Hematopoietic multipotent progenitor cell treated with erythropoietin and hydrocortisone succinate and interleukin-3 and kit ligand, for 8 days (in vitro differentiated cells): ENCODE measurements around the gene INVS.
"Not testable (repeated sequence)": the region's sequence is repeated elsewhere in the genome, so short reads cannot be mapped to it uniquely, and the experiment has no call there.

Experiments
- DNase-seq: peaks from one replicate; pipeline ENCODE4 v3.0.0-alpha.2; 2015

The INVS gene

DNA sequence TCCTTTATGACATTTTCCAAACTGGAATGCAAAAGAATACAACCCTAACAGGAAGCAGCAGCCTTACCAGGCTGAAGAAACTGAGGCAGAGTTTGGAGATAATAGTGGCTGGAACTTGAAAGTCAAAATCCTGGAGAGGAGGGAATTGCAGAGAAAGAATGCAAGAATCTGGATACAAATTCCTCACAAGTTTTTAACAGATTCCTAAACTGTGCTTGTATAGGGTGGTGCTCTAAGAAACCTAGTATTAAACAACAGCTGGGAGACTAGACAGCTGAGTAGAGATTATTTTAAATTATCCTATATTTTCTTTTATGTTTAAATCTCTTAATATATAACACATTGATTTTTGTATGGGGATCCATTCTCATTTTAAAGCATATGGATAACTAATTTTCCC lies 30.7 kb downstream of the INVS start:
- no peak for DNase-seq

DNA sequence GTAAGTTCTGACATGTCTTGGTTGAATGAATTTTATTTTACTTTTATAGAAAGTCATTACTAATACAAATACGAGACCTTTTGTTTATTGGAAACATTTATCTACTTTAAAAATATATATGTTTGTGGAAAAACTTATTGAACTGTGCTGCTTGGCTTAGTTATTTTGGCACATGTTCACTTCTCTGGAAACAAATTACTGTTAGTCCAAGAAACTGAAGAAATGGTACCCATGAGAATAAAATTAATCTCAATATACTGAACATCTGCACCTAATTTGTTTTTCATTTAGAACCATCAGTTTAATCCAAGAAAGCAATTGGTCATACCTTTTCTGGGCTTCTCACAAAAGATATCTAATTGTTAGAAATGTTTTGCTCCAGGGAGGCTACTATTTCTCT lies 32.2 kb downstream of the INVS start:
- no peak for DNase-seq

DNA sequence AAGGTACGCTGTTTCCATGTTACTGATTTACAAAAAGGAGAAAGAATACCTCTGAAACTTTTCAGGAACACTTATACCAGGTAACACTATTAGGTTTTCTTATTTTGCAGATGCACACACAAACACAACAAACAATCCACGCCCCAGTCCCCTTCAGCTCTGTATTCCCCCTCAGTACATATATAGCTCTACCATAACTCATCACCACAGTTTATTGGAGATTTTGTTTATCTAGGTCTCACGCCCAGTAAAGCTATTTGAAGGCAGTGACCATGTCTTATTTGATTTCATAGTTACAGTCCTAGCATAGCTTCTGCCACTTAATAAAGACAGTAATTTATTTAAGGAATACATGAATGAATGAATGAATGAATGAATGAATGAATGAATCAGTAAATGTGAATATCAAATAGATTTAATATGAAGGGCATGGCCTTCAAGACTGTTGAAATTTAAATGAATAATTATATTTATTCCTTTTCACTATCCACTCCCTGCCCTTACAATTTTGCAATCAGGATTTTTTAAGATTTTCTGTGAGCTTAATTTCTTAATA lies 32.9 kb downstream of the INVS start:
- DNase-seq = no peak

DNA sequence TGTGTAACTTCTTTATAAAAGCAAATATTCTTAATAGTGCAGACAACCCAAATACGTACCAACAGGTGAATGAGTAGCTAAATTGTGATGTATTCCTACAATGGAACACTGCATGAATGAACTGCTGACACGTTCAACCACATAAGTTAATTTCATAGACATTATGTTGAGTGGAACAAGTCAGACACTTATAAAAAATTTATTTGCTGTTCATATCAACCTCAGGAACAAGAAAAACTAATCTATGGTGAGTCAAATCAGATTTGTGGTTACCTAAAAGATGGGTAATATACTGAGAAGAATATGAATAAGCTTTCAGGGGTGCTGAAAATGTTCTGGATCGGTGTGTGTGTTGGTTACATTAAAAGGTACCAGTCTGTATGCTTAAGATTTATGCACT lies 35.7 kb downstream of the INVS start:
- DNase-seq = no peak

DNA sequence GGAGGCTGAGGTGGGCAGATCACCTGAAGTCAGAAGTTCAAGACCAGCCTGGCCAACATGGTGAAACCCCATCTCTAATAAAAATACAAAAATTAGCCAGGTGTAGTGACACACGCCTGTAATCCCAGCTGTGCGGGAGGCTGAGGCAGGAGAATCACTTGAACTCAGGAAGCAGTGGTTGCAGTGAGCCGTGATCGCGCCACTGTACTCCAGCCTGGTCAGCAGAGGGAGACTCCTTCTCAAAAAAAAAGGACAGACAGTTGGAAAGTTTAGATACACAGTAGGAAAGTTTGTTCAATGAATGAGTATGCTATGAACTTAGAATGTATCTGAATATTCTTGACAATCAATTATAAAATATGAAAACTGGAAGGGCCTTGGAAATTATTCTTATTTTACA lies 37.8 kb downstream of the INVS start:
- DNase-seq = peak; percentile 19

DNA sequence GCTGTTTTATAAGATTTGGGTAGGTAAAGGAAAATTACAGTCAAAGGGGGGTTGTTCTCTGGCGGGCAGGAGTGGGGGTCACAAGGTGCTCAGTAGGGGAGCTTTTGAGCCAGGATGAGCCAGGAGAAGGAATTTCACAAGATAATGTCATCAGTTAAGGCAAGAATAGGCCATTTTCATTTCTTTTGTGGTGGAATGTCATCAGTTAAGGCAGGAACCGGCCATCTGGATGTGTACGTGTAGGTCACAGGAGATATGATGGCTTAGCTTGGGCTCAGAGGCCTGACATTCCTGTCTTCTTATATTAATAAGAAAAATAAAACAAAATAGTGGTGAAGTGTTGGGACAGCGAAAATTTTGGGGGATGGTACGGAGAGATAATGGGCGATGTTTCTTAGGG lies 41.3 kb downstream of the INVS start:
- DNase-seq = not testable (repeated sequence)

DNA sequence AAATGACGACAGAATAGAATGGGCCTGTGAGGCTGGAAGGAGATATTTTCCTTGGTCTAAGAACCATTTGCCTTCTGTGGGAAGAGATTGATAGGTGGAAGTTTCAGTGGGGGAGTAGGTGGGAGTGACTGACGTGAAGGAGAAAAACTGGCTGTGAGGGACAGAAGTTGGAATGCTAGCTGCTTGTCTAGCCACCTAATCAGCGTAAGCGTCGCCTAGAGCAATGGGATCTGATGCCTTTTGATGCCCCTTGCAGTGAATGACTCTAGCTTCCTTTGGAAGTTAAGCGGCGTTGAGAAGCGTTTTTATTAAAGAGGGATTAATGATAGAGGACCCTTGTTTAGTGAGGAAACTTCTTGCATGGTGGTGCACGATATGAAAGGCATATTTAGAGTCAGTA lies 42.8 kb downstream of the INVS start:
- DNase-seq = not testable (repeated sequence)

DNA sequence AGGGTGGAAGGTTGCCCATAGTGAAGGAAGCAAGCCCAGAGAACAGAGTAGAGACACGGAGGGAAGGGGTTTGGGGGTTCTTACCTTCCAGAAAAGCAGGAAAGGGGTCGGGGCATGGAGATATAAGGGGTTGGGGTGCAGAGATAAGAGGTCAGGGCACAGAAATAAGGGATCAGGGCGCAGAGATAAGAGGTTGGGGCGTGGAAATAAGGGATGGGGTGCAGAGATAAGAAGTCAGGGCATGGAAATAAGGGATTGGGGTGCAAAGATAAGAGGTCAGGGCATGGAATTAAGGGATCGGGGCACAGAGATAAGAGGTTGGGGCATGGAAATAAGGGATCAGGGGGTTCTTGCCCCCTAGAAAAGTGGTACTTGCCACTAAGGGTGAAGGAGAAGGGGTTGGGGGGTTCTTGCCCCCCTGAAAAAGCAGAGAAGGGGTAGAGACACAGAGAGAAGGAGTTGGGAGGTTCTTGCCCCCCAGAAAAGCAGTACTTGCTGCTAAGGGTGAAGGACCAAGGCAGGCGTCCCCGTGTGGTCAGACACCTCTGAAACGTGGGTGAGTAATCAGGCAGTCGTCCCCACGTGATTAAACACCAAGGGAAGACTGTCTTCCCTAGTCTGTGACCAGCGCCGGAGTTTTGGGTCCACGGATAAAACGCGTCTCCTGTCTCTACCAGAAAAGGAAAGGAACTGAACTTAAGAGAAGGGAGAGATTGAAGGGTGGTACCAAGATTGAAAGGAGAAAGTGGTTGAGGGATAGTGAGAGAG lies 46.3 kb downstream of the INVS start:
- DNase-seq = peak; percentile 35

DNA sequence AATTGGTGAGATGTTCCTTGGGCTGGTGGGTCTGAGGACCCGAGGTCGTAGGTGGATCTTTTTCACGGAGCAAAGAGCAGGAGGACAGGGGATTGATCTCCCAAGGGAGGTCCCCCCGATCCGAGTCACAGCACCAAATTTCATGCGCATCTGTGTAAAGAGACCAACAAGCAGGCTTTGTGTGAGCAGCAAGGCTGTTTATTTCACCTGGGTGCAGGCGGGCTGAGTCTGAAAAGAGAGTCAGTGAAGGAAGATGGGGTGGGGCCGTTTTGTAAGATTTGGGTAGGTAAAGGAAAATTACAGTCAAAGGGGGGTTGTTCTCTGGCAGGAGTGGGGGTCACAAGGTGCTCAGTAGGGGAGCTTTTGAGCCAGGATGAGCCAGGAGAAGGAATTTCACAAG lies 46.9 kb downstream of the INVS start:
- not testable (repeated sequence) for DNase-seq

DNA sequence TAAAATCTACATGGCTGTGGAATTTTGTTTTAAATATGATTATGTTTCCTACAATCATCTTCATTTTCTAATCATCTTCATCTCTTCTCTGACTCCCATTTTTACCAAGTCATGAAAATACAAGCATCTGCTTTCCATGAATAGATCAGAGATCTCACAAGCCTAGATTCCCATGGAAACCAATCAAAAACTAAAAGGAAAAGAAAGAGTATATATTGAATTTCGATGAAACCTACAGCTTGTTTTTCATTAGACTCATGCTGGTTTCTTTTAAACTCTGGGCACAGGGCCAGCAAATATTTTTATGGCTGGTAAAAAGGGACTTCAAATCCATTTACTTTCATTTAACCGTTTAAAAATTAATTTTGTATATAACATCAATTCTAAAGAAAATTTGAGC lies 51.2 kb downstream of the INVS start:
- no peak for DNase-seq

DNA sequence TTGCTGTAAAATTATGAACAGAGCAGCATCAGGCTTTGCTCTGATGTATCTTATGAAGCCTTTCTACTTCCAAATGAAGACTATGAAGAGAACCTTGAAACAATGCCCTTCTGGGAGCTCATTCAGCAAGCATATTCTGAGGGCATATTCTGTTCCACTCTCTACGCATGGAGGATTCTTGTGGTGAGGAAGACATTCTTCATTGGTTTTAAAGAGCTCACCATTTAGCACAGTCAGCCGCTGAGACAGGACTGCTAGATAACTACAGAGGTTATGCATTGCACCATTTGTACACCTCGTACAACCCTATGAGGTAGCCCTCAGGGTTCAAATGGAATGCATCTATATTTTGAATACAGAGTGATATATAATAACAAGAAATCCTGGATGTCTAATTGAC lies 61.0 kb downstream of the INVS start:
- no peak for DNase-seq

DNA sequence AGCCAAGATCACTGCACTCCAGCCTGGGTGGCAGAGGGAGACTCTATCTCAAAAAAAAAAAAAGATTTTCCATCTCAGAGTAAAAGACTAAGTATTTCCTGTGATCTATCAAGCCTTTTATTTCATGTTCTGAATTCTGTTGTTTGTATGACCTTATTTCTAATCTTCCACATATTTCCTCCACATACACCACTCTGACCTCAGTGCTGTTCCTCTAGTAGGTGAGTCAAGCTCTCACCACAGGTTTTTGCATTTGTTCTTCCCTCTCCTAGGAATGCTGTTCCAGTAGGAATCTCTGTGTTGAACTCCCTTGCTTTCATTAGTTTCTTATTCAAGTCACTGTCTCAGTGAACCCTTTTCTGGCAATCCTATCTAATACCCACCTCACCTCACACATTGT lies 68.1 kb downstream of the INVS start:
- DNase-seq = no peak

DNA sequence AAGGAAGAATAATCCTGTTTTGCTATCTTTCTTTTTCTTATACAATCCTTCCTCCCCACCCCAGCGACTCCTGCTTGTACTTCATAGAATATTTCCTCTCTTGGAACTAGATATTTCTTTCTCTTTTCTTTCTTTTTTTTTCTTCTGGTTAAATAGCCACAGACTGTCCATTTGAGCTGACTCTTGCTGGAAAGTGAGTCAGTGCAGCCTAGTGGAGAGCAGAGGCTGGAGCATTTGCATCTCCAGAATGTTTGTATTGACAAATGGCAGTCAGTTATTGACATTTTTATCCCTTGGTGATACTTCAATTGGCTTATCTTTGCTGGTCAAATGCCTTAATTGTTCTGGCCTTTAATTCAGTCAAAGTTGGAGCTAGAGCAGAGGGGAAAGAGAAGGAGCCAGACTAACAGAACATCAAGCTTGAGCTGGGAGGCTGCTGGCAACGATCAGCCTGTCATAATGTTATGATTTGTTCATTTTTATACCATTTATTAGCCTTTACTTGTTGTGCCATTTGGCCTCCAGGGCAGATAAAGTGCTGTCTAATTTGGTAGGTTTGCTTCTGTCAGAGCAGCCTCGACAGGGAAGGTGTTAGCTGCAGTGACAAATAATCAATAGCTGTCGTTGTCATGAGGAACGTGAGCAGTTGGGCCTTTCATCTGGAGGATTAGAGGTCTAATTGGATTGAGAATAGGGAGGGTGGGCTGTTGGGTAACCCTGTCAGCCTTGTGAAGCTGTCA lies 69.0 kb downstream of the INVS start:
- DNase-seq = no peak

DNA sequence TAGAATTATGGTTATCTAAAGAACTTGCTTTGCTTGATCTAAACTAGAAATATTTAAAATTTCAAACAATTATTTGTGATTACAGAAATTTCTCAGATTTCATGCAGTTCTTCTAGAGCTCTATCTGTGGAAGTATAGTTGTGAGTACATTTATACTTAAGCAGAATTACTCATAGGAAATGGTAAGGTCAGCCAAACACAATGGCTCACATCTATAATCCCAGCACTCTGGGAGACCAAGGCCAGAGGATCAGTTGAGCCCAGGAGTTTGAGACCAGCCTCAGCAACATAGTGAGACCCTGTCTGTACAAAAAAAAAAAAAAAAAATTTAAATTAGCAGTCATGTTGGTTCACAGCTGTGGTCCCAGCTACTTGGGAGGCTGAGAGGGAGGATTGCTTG lies 71.0 kb downstream of the INVS start:
- DNase-seq = no peak

DNA sequence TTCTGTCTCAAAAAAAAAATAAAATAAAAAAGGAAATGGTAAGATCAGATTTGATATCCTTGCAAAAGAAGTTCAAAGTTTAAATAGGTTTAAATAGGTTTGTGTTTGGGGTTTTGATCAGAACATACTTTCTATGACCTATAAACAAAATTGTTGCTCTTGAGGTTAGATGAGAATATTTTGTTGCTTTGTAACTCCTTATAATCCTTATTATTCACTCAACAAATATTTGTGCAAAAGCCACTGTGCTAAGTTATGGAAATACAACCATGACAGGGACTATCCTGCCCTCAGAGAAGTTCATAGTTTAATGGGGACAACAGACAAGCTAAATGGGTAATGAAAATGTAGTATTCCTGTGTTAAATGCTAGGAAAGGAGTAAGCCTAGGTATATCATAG lies 71.5 kb downstream of the INVS start:
- no peak for DNase-seq

DNA sequence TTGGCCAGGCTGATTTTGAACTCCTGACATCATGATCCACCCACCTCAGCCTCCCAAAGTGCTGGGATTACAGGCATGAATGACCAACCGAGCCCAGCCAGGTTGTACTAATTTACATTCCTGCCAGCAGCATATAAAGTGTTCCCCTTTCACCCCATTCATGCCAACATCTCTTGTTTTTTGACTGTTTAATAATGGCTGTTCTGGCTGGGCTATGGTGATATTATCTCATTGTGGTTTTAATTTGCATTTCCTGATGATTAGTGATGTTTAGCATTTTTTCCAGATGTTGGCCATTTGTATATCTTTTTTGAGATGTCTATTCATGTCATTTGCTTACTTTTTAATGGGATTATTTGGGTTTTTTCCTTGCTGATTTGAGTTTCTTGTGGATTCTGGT lies 87.3 kb downstream of the INVS start:
- DNase-seq = no peak

DNA sequence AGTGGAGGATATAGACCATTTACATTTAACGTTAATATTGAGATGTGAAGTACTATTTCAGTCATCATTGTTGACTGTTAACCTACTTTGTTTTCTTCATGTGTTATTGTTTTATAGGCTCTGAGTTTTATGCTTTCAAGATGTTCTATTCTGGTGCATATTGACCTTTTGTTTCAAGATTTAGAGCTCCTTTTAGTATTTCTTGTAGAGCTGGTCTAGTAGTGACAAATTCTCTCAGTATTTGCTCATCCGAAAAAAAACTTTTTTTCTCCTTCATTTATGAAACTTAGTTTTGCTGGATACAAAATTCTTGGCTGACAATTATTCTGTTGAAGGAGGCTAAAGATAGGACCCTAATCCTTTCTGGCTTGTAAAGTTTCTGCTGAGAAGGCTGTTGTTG lies 91.3 kb downstream of the INVS start:
- no peak for DNase-seq

DNA sequence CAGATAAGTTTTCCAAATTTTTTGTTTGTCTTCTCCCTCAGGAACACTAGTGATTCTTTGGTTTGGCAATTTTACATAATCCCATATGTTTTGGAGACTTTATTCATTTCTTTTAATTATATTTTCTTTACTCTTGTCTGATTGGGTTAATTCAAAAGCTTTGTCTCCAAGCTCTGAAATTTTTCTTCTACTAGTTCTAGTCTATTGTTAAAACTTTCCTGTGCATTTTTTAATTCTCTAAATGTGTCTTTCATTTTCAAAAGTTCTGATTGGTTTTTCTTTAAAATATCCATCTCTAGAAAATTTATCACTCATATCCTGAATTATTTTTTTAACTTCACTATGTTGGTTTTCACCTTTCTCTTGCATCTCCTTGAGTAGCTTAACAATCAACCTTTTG lies 92.2 kb downstream of the INVS start:
- no peak for DNase-seq

DNA sequence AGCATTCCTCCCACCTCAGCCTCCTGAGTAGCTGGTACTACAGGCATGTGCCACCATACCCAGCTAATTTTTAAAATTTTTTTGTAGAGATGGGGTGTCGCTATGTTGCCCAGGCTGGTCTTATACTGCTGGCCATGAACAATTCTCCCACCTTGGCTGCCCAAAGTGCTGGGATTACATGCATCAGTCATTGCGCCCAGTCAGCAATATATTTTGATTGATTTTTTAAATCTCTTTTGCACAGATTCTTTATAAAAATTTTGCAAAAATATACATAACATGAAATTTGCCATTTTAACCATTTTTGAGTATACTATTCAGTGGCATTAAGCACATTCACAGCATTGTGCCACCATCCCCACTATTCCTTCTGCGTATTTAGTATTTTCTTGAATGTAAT lies 94.0 kb downstream of the INVS start:
- no peak for DNase-seq

DNA sequence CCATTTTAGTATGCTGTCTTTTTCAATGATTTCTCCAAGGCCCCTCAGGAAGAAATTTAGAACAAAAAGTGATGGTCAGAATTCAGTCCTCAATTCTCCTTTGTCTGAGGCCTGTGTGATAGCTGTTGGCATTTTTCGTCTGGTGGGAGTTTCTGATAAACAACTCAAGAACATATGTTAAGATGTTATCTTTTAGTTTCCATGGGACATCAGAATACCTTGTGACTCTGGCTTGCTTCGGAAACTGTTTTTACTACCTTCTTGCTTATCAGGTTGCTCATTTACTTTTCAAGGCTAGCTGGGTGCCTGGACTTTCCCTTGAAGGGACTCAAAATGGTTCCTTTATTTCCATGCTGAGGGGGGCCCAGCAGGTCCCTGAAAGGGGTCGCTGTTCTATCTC lies 97.2 kb downstream of the INVS start:
- DNase-seq = peak; percentile 51

DNA sequence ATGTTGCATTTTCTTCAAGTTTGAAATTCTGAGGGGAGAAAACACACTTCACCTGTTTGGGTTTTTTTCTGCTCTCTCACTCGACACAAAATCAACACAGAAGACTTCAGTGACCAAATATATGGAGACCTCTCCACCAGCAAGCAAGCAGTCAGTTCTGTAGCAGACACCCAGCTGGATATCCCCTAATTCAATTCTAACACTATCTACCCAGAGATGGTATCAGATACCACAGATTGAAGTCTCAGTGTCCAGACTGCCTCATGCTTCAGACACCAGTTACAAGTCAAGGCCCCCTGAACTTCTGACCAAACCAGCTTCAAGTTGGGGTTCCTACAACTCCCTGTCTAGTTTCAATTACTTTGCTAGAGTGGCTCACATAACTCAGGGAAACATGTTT lies 97.8 kb downstream of the INVS start:
- DNase-seq = no peak

DNA sequence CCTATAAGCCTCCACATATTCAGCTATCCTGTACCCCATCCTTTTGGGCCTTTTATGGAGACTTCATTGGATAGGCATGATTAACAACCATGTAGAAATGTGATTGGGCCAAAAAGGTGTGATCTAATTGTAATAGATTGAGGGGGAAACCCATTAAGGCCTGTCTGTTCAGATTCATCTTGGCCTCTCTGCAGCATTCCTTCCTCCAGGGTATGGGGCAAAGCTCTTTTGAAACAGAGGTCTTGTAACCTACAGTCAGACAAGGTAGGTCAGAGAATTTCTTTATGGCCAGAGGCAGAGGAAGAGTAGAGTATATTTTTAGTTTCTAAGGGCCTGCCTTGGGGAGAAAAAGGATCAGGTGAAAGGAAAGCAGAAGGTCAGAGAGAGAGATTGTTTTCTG lies 98.5 kb downstream of the INVS start:
- no peak for DNase-seq

DNA sequence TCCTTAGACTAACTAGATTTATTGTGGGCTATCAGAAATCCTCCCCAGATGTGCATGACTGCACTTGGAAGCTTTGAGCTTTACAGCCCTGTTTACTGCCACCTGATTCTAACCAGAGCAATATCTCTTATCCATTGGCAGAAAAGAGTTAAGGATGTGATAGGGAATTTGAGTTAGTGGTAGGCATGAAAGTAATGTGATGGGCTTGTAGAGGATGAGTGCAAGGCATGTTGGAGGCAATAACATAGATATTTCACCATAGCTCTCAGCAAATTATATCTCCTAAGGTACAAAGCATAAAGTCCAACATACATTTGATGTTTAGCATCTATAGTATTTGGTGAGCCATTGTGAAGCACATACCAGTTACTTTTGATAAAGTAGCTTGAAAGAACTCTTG lies 103.8 kb downstream of the INVS start:
- no peak for DNase-seq

DNA sequence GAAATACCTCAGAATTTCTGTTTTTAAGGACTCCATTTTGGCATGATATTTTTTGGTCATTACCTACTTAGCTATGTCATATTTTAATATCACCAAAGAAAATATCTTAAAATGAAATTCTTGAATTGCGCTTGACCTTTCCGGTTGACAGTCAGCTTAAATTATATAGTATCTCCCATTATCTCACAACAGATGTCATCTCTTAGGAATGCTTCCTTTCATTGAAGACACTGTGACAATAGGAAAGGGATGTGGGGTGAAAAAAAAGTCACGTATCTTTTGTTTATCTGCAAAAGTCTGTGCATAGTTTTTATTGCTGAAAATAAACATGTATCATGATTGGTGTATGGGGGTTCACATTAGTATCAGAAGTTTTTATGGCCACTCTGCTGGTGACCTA lies 105.8 kb downstream of the INVS start:
- no peak for DNase-seq

DNA sequence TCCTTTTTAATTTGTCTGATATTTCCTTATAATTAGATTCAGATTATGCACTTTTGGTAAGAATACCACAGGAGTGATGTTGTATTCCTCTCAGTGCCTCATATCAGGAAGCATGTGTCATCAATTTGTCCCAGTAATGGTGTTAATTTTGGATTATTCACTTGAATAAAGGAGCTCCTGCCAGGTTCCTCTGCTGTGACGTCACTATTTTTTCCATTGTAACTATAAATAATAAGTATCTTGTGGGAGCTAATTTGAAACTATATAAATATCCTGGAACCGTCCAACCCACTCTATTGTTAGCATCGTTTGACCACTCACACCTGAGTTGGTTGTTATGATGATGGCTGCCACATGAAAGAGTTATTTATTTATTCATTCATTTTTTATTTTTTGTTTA lies 107.9 kb downstream of the INVS start:
- no peak for DNase-seq
